GM21717 (cell line): ENCODE results near the gene PPP6R3.
"Not testable (repeated sequence)": the region's sequence is repeated elsewhere in the genome, so short reads cannot be mapped to it uniquely, and the experiment has no call there.

Source experiments
- ATAC-seq: cut with Tn5 transposase; IDR thresholded peaks from one replicate; pipeline ENCODE4 v1.9.1; 2021; ENCODE audit warnings: mild to moderate bottlenecking, moderate library complexity; ENCODE audit not compliant: unreplicated experiment

Gene PPP6R3

GRCh38 chr11:68433541-68433940 is 27.0 kb upstream of the PPP6R3 start:
- ATAC-seq: no peak

GRCh38 chr11:68434159-68434558 is 26.4 kb upstream of the PPP6R3 start:
- not testable (repeated sequence) for ATAC-seq

GRCh38 chr11:68436162-68436888 is 24.2 kb upstream of the PPP6R3 start:
- no peak for ATAC-seq

GRCh38 chr11:68436985-68437926 is 23.3 kb upstream of the PPP6R3 start:
- ATAC-seq: no peak

GRCh38 chr11:68437927-68438657 is 22.5 kb upstream of the PPP6R3 start:
- no peak for ATAC-seq

GRCh38 chr11:68438658-68439259 is 21.8 kb upstream of the PPP6R3 start:
- ATAC-seq: no peak

GRCh38 chr11:68439355-68440065 is 21.0 kb upstream of the PPP6R3 start:
- no peak for ATAC-seq

GRCh38 chr11:68440224-68440623 is 20.3 kb upstream of the PPP6R3 start:
- ATAC-seq: no peak

- no peak for ATAC-seq
Observed at GRCh38 chr11:68441466-68442230, 18.9 kb upstream of the PPP6R3 start.

- ATAC-seq: no peak
Observed at GRCh38 chr11:68442433-68442832, 18.1 kb upstream of the PPP6R3 start.

- ATAC-seq: no peak
Observed at GRCh38 chr11:68444566-68444965, 16.0 kb upstream of the PPP6R3 start.

GRCh38 chr11:68445531-68446035 is 15.0 kb upstream of the PPP6R3 start:
- no peak for ATAC-seq

GRCh38 chr11:68446046-68446725 is 14.4 kb upstream of the PPP6R3 start:
- ATAC-seq: no peak

GRCh38 chr11:68447015-68447801 is 13.3 kb upstream of the PPP6R3 start:
- no peak for ATAC-seq

- not testable (repeated sequence) for ATAC-seq
Observed at GRCh38 chr11:68447914-68448313, 12.6 kb upstream of the PPP6R3 start.

- no peak for ATAC-seq
Observed at GRCh38 chr11:68448604-68449011, 11.9 kb upstream of the PPP6R3 start.

GRCh38 chr11:68449951-68450350 is 10.6 kb upstream of the PPP6R3 start:
- ATAC-seq: no peak

GRCh38 chr11:68450711-68451110 is 9.8 kb upstream of the PPP6R3 start:
- no peak for ATAC-seq
